HG03457 (cell line): Measurements from ENCODE around the gene LRIG1.

Experiments
- ATAC-seq: cut with Tn5 transposase; IDR thresholded peaks from one replicate; pipeline ENCODE4 v1.9.1; 2021; ENCODE audit warnings: moderate number of reproducible peaks; ENCODE audit not compliant: unreplicated experiment

LRIG1 gene

DNA sequence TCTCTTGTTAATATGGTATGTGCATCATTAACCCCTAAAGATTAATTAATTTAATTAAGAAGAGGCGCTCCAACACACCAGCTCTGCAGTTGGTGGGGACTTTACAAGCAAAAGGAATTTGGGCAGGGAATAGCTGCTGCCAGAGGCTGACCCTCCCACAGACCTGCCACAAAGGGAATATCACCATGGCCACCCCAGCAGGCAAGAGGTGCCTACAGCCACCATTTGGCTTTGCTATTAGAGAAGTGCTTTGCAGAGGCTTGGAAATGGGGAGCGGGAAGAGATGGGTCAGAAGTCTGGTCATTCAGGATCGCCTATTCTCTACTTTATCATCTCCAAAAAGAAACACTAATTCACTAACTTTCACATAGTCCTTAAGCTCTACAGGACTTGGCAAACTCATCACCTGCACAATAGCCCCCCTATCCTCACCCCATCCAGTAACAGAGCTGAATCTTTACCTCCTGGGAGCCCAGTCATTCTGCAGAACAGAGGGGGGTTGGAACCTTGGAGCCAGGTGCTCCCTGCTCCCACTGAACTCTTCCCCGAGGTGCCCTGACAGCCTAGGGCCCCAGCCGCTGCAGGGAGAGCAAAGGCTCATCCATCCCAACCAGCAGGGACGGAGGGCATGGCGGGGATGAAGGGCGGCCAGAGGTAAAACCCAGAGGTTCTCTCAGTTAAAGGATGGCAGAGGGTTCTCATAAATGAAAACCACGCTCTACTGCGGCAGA, 29.7 kb downstream of the LRIG1 start:
- ATAC-seq = no peak

DNA sequence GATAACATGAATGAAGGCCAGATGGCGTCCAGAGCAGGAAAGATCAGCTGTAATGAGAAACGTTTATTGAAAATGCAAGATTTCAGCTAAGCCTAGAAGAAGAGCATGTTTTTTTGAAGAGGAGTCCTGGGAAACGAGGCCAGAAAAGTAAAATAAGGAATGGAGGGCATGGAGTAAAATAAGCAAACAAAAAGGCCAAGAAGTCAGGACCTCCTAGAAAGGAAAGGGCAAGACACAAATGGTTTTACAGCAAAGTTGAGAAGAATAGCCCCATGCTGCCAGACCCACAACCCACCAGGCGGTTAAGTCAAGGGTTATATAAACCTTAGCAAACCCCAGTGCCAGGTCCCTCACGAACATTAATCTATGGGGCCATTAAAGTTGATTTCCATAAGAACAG, 30.5 kb downstream of the LRIG1 start:
- ATAC-seq = no peak

DNA sequence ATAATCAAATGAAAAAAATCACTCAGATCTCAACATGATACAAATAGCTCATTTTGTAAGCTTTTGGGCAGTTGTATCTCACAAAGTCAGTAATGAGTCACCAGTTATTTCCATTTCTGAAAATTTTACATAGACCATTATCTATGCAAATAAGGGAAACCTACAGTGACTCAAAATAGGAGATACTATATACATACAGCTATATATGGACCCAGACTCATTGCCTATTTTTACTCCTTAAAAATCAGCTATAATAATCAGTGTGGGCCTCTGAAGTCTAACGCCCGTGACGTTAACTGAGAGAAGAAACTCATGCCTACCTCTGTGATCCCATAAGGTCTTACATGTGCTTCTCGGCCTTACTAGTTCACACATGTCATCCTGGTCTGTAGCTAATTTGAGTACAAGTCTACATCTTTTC, 31.6 kb downstream of the LRIG1 start:
- peak; percentile 49 for ATAC-seq

- ATAC-seq = no peak
Measured at GRCh38 chr3:66467996-66468735, 32.7 kb downstream of the LRIG1 start.

- no peak for ATAC-seq
Measured at GRCh38 chr3:66466606-66467270, 34.1 kb downstream of the LRIG1 start.

- ATAC-seq = no peak
Measured at GRCh38 chr3:66465587-66465986, 35.2 kb downstream of the LRIG1 start.

DNA sequence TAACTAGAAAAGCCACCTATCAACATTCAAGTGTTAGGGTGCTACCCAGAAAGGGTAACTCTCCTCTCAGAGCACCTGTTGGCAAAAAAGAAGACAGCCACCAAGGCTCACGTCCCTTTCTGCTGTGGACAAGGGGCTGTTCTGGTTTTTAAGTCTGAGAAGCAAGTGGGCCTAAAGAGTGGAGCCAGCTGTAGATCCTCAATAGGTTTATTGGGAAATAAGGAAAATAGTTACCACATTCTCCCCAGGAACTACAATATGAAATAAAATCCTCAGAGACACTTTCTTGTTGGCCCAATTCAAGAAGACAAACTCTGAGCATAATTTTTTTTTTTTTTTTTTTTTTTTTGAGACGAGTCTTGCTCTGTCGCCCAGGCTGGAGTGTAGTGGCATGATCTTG, 35.8 kb downstream of the LRIG1 start:
- no peak for ATAC-seq

DNA sequence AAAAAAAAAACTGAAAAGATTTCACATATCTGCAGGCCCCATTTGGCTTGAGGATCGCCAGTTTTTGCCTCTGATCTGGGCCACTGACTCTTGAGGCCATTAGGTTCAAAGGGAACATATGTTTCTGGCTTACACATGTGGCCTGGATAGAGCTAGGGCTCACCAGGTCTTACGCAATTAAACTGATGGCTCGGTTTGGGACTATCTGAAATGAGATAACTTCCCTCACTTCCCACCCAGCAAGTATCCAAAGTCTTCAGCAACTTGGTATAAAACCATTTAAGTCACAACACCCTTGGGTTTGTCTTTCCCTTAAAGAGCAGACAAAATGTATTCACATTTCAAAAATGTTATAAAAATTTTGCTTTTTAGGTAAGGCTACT, 36.3 kb downstream of the LRIG1 start:
- no peak for ATAC-seq

DNA sequence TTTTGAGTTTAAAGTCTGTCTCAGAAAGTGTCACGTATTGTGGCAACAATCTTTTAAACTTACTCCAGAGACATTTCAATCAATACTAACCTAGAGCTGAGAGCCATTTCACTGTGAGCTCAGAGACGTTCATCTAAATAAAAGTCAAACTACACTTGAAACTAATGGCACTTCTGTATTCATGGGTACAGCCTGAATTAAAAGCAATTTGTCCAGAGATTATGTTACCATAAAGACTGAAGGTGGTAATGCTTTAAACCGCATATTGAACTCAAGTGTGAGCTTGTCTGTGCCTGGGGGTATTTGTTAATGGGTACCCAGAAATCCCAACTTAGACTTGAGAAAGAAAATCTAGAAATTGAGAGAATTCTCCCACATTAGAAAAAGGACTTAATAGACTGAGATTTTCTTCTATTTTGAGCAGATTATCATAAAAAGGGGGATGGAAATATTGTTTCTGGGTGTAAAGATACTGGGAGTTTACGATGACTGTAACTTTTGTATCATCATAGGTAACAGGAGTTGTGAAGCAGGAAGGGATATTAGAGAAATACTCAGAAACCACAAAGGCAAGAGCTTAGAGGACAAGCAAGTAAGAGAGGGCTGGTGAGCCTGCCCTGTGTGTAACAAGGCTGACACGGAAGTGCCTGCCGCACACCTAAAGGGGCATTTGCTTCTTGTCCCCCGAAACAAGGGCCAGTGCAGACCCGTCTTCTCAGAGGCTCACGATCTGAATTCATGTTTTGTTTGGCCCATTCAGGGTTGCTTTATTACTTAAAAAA, 36.9 kb downstream of the LRIG1 start:
- no peak for ATAC-seq

DNA sequence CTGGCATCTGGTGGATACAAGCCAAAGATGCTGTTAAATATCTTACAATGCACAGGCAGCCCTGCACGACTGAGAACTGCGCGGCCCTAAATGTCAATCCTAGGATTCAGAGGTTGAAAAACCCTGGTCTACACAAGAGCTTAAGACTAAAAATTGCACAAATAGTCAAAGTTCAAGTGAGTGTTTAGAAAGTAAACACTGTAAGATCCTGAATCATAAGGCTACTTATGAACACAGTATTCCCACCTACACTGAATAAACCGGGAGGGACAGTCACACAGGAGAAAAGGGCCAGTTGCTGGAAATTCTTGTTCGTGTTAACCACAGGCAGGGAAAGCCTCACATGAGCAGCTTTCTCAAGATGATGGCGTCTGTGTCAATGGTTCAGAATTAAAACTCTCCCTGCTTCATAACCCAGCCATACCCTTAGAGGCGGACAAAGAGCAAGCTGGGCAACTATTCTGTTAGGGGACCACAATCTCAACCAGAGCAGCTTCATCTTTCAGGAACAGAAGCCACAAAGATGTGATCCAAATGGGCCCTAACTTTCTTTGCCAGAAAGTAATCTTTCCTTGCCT, 37.7 kb downstream of the LRIG1 start:
- no peak for ATAC-seq

- no peak for ATAC-seq
Measured at GRCh38 chr3:66457252-66457651, 43.6 kb downstream of the LRIG1 start.

GRCh38 chr3:66456711-66457173, 44.1 kb downstream of the LRIG1 start:
- ATAC-seq = no peak

DNA sequence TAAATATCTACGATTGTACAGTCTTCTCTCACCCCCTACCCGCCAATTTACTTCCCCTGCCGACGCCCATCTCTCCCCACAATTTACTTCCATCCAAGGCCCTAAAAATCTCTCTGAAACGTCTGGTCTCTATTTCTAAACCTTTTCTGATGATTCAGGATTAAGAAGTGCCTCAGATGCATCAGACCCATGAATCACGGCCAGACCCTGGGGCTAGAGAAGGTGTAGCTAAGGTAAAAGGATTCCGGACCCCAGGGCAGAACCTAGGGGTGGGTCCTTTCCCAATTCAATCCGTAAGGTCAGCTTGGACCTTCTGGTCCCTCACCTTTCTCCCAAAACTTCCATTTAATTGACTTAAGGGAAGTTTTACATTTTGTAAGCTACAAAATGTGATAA, 46.4 kb downstream of the LRIG1 start:
- ATAC-seq = no peak

GRCh38 chr3:66453651-66454463, 47.0 kb downstream of the LRIG1 start:
- no peak for ATAC-seq

- ATAC-seq = no peak
Measured at GRCh38 chr3:66452303-66453011, 48.4 kb downstream of the LRIG1 start.

GRCh38 chr3:66451766-66452165, 49.1 kb downstream of the LRIG1 start:
- ATAC-seq = no peak

- no peak for ATAC-seq
Measured at GRCh38 chr3:66450390-66451022, 50.3 kb downstream of the LRIG1 start.

DNA sequence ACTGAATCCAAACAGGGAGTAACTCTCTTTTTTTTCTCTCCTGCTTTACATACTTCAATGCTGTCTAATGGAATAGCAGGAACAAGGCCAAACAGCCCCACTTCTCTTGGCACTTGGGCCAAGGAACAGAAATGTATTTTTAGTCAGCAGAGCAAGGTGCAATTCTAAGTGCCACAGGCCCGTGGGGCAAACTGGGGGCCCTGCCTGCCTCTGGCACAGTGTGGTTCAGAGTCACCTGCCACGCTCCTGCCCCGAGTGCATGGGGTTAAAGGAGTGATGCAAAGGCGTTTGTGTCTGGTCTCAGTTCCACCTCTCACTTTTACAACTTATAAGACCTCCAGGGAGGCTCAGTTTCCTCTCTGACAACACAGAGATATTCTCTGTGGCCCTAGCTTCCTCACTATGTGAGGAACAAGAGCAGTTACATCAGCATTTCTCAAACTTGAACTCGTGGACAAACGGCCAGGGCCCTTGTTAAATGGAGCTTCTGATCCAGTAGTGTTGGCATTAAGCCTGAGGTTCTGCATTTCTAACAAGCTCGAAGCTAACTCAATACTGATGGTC, 51.3 kb downstream of the LRIG1 start:
- no peak for ATAC-seq
